DOHH2 (cell line): ENCODE data around the gene PLB1.

Experiments
- H3F3A ChIP-seq: fragments of 200-600 bp; sonication (generic), shearing (Covaris generic); 2 replicates; pipeline ENCODE4 v1.6.0; 2016; ENCODE audit warnings: antibody characterized with exemption, mild to moderate bottlenecking; ENCODE audit not compliant: control insufficient read depth, insufficient read depth
- H3K27ac ChIP-seq: fragments of 200-600 bp; sonication (generic); 2 replicates; pipeline ENCODE4 v1.5.1; 2014; ENCODE audit warnings: low read depth, mild to moderate bottlenecking, low read length, moderate library complexity
- H3K27me3 ChIP-seq: fragments of 200-600 bp; sonication (generic); 2 replicates; pipeline ENCODE4 v1.6.1; 2014; ENCODE audit warnings: mild to moderate bottlenecking, low read length, mixed read lengths; ENCODE audit not compliant: control insufficient read depth
- H3K36me3 ChIP-seq: fragments of 200-600 bp; sonication (generic); 2 replicates; pipeline ENCODE4 v1.6.1; 2014; ENCODE audit warnings: mild to moderate bottlenecking, low read length, moderate library complexity, mixed read lengths; ENCODE audit not compliant: control insufficient read depth
- H3K4me1 ChIP-seq: fragments of 200-600 bp; sonication (generic); 2 replicates; pipeline ENCODE4 v1.6.1; 2014; ENCODE audit warnings: mild to moderate bottlenecking, low read length, mixed read lengths; ENCODE audit not compliant: control insufficient read depth
- H3K4me2 ChIP-seq: fragments of 200-600 bp; sonication (generic); 2 replicates; pipeline ENCODE4 v1.6.0; 2014; ENCODE audit warnings: mild to moderate bottlenecking, low read length, moderate library complexity
- H3K4me3 ChIP-seq: fragments of 200-600 bp; sonication (generic); 2 replicates; pipeline ENCODE4 v1.5.1; 2014; ENCODE audit warnings: mild to moderate bottlenecking, low read length, mixed read lengths
- H3K79me2 ChIP-seq: fragments of 200-600 bp; sonication (generic); 2 replicates; pipeline ENCODE4 v1.6.1; 2014; ENCODE audit warnings: mild to moderate bottlenecking, low read length, mixed read lengths; ENCODE audit not compliant: control insufficient read depth
- H3K9me2 ChIP-seq: fragments of 200-600 bp; sonication (generic); replicated peaks from 2 replicates; pipeline ENCODE4 v1.6.1; 2014; ENCODE audit warnings: mild to moderate bottlenecking, low read length, mixed read lengths; ENCODE audit not compliant: control insufficient read depth
- H3K9me3 ChIP-seq: fragments of 200-600 bp; sonication (generic); 2 replicates; pipeline ENCODE4 v1.6.1; 2014; ENCODE audit warnings: antibody characterized with exemption, low read length, mixed read lengths; ENCODE audit not compliant: control insufficient read depth, insufficient read depth
- H4K20me1 ChIP-seq: fragments of 200-600 bp; sonication (generic); 2 replicates; pipeline ENCODE4 v1.6.0; 2014; ENCODE audit warnings: low read depth, mild to moderate bottlenecking, antibody characterized with exemption, low read length, moderate library complexity; ENCODE audit not compliant: control insufficient read depth, insufficient read depth
- CTCF ChIP-seq: fragments of 200-600 bp; sonication (generic); IDR thresholded peaks from one replicate; pipeline ENCODE4 v1.5.1; 2014; ENCODE audit warnings: antibody characterized with exemption, mild to moderate bottlenecking, low read depth, low read length; ENCODE audit not compliant: poor library complexity, severe bottlenecking
- EZH2phosphoT487 ChIP-seq: fragments of 200-600 bp; sonication (generic); IDR thresholded peaks from 2 replicates; pipeline ENCODE4 v1.6.1; 2017; ENCODE audit warnings: borderline replicate concordance, mild to moderate bottlenecking, antibody characterized with exemption, low read length, moderate library complexity, mixed read lengths

PLB1 gene

GRCh38 chr2:28576714-28577113, 80.9 kb downstream of the PLB1 start:
- Histone ChIP-seq H3K4me3 (no peak overlapping the region), H4K20me1 (no peaks in the 10 kb centered on the region), H3K4me2 (no peak overlapping the region), H3K27me3 (peaks cover 14% of the 10 kb centered on the region), H3K36me3 (no peaks in the 10 kb centered on the region), H3K9me3 (no peaks in the 10 kb centered on the region), H3F3A (no peaks in the 10 kb centered on the region), H3K4me1 (no peaks in the 10 kb centered on the region), H3K9me2 (no peaks in the 10 kb centered on the region), H3K27ac (no peak overlapping the region), H3K79me2 (no peaks in the 10 kb centered on the region)
- TF ChIP-seq EZH2phosphoT487 = no peak
- TF ChIP-seq CTCF = no peak

GRCh38 chr2:28577791-28578680, 82.2 kb downstream of the PLB1 start:
- TF ChIP-seq CTCF (no peak), EZH2phosphoT487 (no peak)
- H3K27me3 ChIP-seq = peaks cover 11% of the 10 kb centered on the region
- no peak overlapping the region for H3K4me2 ChIP-seq
- no peaks in the 10 kb centered on the region for H3K9me2 ChIP-seq
- no peaks in the 10 kb centered on the region for H4K20me1 ChIP-seq
- no peaks in the 10 kb centered on the region for H3K36me3 ChIP-seq
- no peaks in the 10 kb centered on the region for H3K4me1 ChIP-seq
- no peaks in the 10 kb centered on the region for H3F3A ChIP-seq
- H3K27ac ChIP-seq = no peak overlapping the region
- no peaks in the 10 kb centered on the region for H3K9me3 ChIP-seq
- H3K79me2 ChIP-seq = no peaks in the 10 kb centered on the region
- no peak overlapping the region for H3K4me3 ChIP-seq

- Histone ChIP-seq H3K27ac (no peak overlapping the region), H3K36me3 (no peaks in the 10 kb centered on the region), H3F3A (no peaks in the 10 kb centered on the region), H3K4me3 (no peak overlapping the region), H3K9me3 (no peaks in the 10 kb centered on the region), H3K4me1 (no peaks in the 10 kb centered on the region), H4K20me1 (no peaks in the 10 kb centered on the region), H3K4me2 (no peak overlapping the region), H3K79me2 (no peaks in the 10 kb centered on the region), H3K27me3 (peaks cover 11% of the 10 kb centered on the region), H3K9me2 (no peaks in the 10 kb centered on the region)
- no peak for TF ChIP-seq EZH2phosphoT487
- no peak for TF ChIP-seq CTCF
Observed at GRCh38 chr2:28578774-28579173, 82.9 kb downstream of the PLB1 start.
